CD4-positive, alpha-beta T cell treated with Interleukin-17A for 1 hour (primary cell): ENCODE measurements around the gene EP400.
"Not testable (repeated sequence)": the region's sequence is repeated elsewhere in the genome, so short reads cannot be mapped to it uniquely, and the experiment has no call there.

ENCODE experiments used
- DNase-seq: peaks from one replicate; pipeline ENCODE4 v3.0.0-alpha.2; 2020

The EP400 gene

DNA sequence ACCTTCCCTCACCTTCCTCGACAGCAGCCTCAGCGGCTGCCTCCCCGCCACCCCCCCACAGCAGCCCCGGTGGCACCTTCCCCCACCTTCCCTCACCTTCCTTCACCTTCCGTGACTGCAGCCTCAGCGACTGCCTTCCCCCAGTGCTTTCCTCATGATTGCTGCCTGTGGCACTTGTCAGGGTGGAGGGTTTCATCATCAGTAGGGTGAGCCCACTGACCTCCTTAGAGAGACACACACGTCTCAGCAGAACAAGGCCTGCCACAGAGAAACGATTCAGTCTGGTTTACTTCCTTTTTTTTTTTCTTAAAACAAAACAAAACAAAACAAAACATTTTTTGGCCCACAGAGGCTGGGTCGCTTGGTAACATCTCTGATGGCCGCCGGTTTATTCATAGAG, 75.0 kb downstream of the EP400 start:
- DNase-seq: no peak

DNA sequence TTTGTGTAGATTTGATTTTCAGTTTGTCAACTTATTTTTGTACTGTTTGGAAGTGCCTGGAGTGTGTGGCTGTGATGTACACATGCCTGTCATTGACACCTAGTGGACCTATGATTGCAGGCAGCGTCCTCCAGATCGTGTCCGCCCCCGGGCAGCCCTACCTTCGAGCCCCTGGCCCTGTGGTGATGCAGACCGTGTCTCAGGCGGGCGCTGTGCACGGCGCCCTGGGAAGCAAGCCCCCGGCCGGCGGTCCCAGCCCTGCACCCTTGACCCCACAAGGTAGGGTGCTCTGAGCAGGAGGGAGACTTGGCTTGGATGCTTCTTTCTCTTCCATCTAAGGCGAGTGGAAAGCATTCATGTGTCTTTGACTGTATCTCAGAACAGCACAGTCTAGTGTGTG, 75.8 kb downstream of the EP400 start:
- no peak for DNase-seq

DNA sequence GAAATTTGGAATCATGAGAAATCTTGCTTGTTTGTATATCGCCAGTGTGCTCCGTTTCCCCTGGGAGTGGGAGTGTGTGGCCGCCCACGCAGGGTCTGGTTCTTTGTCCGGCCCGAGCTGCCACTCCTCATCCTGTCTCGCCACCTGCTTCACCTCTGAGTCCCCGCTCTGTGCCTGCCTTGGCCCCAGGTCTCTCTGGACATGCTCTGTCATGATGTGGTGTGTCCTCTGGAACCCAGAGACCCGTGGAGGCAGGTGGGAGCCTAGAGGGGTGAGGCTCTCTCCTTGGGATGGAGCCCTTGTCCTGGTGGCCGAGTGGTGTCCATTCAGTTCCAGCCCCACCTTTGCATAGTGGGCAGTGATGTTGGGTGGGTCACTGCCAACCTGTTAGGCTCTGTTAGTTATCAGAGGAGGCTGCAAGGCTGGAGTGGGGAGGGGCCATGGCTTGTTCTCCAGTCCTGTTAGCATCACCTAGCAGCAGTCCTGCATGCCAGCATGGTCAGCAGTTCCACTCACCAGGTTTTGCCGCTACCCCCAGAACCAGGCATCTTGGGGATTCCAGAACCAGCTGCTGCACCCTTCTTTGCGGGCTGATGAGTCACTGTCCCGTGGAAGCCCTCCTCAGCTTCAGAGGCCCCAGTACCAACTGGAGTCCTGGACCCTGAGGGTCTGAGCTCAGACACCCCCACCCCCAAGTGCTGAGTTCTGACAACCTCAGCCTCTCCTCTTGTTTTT, 76.5 kb downstream of the EP400 start:
- no peak for DNase-seq

DNA sequence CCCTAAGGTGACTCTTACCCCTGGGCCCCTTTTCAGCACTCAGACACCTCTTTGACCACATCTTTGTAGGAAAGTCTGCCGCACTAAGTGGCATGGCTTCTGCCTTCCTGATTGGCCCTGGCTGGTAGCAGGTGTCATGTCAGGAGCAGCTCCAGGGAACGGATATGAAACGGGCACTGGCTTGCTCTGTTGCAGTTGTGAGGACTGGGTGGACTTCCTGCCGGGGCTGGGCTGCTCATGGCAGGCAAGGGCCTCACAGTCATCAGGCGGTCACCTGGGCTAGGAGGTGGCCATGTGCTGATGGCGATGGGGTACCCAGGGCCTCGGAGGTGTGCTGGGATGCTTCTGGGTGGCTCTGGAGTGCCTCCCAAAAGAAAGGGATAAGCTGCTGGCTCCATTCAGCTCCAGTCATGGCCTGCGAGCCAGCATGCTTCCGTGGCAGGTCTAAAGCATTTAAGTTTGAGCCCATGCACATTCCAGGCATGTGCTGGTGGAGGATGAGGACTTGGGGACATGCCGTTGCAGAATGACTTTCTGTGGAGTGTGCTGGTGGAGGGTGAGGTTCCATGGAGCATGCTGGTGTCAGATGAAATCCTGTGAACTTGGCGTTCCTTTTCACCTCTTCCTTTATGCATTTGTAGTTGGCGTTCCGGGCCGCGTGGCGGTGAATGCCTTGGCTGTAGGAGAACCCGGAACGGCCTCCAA, 77.2 kb downstream of the EP400 start:
- DNase-seq: no peak

DNA sequence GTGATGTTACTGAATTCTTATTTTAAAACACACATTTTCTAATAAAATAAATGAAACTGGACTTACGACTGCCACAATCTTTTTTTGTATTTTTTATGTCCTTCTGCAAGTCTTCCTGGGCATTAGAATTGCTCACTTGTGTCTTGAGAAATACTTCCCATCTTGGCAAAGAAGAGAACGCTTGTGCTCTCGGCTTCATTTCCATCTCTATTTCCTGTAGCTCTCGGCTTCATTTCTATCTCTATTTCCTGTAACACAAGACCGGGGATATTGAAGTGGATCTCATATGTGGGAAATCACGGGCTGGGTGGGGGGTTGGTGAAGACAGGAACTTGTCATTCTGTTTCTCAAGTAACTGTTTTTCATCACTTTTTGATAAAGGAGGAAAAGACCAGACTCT, 77.9 kb downstream of the EP400 start:
- no peak for DNase-seq

DNA sequence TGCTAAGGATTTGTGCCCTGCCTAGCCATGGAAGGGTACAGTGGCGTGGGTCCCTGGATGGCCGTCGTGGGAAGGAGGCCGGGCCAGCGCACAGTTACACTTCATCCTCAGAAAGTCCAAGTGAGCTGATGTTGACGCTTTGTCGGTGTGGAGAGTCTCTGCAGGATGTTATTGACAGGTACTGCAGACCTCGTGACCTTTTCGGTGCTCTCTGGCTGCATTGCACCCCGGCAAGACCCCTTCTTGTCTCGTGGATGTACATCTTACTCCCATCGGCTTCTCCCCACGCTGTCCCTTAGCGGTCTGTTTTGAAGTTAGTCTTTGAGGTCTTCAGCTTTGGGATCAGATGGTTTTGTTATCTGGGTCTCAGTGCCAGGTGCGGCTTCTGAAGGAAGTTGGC, 78.4 kb downstream of the EP400 start:
- DNase-seq: no peak

DNA sequence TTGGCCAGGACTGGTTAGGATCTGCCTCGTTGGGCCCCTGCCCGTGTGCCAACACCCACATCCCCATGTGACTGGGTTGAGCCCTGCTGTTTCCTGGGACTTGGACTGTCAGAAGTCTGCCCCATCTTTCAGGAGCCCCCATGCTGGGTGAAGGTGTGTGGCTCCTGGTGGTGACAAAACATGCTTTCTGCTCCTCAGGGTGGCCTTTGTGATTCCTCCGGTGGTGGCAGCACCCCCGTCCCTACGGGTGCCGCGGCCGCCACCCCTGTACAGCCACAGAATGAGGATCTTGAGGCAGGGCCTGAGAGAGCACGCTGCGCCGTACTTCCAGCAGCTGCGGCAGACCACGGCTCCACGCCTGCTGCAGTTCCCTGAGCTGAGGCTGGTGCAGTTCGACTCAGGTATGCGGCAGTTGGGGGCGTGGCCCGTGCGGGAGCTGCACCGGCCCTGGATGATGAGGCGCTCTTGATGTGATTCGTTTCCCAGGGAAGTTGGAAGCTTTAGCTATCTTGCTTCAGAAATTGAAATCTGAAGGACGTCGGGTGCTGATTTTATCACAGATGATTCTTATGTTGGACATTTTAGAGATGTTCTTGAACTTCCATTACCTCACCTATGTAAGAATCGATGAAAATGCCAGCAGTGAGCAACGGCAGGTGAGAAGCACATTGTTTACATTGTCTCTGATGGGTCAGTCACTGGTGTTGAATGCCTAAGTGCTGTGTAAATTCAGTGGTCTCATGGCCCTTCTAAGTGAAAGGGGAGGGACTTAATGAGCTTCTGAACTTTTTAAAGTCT, 80.0 kb downstream of the EP400 start:
- no peak for DNase-seq

DNA sequence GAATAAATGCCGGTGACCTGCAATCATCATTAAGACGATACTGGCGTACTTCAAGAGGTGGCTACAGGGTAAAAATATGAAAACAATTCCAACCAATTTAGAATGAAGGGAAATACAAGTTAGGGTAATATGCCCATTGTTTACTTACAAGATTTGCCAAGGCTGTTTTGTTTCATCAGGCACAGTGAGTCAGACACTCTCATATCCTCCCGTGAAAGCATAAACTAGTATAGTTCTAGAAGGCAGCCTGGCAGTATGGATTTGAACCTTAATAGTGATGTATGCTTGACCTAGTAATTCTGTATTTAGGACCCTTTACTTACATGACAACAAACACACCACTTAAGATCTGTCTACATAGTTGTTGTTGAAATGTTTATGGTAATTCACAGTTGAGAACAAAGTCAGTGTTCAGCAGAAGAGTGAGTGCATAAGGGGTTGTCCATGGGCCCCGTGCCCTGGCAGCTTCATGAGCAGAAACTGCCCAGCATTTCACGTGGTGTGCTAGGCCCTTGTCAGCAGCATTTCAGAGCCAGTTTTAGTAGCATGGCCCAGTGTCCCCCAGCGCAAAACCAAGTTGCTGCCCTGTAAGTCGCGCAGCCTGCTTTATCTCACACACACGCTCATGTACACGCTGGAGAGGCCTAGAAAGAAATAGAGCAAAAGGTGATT, 80.8 kb downstream of the EP400 start:
- no peak for DNase-seq

DNA sequence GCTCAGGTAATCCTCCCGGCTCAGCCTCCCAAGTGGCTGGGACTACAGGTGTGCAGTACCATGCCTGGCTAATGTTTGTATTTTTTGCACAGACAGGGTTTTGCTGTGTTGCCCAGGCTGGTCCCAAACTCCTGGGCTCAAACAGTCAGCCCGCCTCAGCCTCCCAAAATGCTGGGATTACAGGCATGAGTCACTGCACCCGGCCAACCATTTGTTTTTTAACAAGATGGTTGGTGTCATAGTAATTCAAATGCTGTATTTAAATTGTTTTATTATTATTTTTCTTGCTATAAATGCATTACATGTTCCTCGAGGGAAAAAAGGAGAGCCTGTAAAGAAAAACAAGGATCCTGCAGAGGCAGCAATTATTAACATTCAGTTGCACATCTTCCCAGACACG, 83.9 kb downstream of the EP400 start:
- DNase-seq: no peak

DNA sequence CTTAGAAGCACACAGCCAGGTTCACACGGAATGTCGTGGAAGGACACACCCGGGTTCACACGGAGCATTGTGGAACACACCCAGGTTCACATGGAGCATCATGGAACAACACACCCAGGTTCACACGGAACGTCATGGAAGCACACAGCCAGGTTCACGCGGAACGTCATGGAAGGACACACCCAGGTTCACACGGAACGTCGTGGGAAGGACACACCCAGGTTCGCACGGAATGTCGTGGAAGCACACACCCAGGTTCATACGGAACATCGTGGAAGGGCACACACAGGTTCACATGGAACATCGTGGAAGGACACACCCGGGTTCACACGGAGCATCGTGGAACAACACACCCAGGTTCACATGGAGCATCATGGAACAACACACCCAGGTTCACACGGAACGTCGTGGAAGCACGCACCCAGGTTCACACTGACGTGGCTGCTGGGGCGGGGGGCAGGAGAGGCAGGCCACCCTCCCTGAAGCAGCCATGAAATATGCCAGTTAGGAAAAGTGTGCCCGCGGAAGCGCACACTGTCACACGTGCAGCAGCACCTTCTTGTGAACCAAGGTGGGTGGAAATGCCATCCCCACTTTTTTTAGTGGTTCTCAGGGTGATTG, 86.4 kb downstream of the EP400 start:
- DNase-seq: no peak

DNA sequence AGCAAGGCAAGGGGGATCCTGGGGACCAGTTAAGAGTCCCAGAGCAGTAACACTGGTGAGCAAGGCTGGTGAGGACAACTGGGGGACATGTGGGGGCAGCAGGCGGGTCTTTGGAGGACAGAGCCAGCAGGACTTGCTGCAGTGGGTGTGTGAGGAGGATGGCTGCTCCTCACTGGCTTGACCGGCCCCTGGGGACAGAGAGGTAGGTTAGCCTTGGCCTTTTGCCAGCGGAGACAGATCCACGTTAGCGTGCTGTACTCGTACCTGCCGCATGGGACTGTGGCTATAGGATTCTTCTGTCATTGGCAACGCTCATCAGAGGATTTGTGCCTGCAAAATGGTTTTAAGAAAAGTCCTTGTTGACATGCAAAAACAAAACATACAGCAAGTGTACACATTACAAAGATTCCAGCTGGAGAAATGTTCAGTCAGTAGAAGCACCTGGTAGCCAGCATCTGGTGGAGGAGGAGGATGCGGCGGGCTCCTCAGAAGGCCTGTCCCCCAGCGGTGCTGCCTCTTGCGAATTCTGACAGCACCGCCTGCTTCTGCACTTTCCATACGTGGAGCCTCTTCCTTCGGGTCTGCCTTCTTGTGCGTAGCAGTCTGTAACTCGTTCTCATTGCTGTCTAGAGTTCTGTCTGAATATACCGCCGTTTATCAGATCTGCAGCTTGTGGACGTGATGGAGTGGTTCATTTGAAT, 91.3 kb downstream of the EP400 start:
- no peak for DNase-seq

DNA sequence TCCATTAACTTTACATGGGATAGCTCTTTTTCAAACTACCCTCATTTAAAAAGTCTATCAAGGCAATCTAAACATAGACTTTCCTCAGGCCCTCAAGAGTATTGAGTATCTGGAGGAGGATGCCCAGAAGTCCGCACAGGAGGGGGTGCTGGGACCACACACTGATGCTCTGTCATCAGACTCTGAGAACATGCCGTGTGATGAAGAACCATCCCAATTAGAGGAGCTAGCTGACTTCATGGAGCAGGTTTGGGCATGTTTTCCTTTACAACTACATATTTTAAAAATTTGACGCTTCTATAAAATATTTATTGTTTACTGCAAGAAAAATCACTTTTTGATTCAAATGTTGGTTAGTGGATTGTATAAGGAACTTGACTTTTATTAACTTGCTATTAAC, 93.5 kb downstream of the EP400 start:
- DNase-seq: no peak

DNA sequence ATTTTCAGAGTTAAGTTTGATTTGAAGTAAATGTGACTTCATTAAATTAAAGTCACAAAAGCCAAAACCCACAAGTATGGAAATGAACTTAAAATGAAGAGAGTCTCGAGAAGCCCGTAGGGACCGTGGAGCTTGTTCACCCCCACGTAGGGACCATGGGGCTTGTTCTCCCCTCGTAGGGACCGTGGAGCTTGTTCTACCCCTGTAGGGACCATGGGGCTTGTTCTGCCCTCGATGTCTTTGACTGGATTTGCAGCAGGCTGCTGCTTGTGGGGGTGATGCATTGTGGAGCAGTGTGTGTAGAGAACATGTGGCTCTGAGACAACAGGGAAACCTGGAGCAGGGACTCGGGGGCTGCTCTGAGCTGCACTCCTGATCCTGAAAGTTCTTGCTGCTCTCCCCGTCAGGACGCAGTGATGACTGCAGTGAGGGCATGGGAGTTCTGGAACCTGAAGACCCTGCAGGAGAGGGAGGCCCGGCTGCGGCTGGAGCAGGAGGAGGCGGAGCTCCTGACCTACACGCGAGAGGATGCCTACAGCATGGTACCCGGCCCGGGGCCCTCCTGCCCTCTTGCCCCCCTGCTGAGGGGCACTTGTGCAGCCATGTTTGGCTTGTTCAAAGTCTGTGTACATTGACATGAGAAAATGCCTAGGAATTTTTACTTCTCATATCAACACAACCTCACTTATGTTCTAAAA, 94.2 kb downstream of the EP400 start:
- no peak for DNase-seq

DNA sequence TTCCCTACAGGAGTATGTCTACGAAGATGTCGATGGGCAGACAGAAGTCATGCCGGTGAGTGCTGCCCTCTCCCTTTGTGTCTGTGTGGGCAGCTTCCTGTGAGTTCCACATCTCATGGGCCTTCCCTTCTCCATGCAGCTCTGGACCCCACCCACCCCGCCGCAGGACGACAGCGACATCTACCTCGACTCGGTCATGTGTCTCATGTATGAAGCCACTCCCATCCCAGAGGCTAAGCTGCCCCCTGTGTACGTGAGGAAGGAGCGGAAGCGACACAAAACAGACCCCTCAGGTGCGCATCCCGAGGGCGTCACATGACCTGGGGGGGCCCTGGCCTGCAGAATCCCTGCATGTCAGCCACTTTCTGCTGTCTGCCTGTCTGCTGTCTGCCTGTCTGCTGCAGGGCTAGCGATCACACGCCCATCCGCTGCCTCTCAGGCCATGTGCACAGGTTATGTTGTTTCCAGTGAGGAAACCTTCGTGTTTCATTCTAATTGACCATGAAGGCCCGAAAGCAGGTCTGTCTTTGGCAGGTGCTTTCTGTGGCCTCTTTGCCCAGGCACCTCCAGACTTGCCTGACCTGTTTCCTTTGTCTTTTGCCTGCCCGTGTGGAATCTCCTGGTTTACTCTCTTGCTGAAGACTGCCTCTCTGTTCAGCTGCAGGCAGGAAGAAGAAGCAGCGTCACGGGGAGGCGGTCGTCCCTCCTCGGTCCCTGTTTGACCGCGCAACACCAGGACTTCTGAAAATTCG, 95.1 kb downstream of the EP400 start:
- no peak for DNase-seq

DNA sequence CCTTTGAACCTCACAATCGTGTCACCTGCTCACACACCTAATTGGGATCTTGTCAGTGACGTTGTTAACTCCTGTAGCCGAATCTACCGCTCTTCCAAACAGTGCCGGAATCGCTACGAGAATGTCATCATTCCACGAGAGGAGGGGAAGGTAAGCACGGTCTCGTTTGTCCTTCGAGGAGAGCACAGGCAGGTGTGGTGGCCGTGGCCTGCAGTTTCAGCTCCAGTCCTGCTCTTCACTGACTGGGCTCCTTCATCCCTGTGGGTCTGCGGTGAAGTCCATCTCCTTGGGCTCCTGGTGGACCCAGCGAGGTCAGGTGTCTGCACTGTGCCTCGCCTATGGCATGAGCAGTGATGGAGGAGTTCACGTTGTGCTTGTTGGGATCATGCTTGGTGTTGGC, 96.0 kb downstream of the EP400 start:
- no peak for DNase-seq

DNA sequence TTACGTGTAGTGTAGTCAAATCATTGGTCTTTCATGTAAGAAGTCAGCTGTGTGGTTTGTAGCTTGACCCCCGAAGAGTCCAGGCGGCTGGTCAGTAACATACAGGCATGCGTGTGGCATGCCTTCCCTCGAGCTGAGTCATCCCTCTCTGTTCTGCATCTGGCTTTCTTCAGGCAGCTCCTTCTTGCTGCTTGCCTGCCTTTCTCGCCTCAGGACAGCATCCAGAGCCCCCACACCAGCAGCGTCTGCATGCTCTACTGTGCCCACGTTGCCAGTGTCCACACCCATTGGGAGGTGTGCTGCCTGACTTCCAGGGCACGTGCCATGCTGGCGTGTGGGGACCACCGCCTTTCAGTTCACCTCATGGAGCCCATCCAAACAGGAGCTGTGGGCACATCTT, 96.8 kb downstream of the EP400 start:
- DNase-seq: no peak

DNA sequence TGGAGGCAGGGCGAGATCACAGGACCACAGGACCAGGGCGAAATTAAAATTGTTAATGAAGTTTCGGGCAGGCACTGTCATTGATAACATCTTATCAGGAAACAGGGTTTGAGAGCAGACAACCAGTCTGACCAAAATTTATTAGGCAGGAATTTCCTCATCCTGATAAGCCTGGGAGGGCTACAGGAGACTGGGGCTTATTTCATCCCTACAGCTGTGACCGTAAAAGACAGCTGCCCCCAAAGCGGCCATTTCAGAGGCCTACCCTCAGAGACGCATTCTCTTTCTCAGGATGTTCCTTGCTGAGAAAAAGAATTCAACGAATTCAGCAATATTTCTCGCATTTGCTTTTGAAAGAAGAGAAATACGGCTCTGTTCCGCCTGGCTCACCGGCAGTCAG, 97.9 kb downstream of the EP400 start:
- not testable (repeated sequence) for DNase-seq

DNA sequence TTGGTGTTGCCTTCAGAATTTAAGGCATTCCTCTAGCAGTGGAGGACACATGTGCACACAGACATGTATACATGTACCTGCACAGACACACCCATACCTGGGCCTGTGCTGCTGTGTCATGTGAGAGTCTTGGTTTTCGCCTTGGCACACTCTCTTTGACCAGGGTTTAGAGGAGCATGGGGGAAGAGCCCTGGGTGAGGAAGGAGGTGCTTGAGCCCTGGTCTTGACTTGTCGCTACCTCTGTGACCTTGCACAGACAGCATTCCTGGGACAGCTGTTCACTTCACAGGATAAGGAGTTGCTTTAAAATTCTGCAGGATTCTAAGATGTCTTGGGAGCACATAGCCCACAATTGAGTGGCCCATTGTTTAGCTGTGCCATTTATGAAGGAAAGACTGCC, 99.7 kb downstream of the EP400 start:
- no peak for DNase-seq

DNA sequence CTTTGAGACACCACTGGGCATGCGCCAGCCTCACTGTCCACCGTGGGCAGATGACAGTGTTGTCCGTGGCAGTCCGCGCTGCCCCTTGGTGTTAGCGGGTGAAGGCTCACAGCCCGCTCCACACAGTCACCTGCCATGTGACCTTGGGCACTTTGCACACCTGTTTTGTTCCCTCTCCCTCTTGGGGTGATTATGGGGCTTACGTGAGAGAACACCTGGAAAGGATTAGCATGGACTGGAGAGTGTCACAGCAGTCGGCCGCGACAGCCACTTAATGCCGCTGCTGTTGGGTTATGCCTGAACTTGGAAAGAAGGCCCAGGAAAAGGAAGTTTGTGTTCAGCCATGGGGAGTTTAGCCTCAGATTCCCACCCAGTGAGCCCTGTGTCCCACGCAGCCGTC, 100.1 kb downstream of the EP400 start:
- DNase-seq: no peak

DNA sequence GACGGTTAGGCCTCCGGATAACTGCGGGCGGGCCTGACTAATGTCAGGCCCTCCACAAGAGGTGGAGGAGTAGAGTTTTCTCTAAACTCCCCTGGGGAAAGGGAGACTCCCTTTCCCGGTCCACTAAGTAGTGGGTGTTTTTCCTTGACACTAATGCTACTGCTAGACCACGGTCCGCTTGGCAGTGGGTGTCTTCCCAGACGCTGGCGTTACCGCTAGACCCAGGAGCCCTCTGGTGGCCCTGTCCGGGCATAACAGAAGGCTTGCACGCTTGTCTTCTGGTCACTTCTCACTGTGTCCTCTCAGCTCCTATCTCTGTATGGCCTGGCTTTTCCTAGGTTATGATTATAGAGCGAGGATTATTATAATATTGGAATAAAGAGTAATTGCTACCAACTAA, 102.0 kb downstream of the EP400 start:
- DNase-seq: not testable (repeated sequence)
